Measurements from ENCODE around the gene IQCE.

IQCE gene

GRCh38 chr7:2611401-2611800, 52.6 kb downstream of the IQCE start:
- DNase-seq (ENCODE audit: insufficient read length, low spot score) (no peak), FAIRE-seq (no peak)
- TF ChIP-seq POLR2A (IDR thresholded peaks at IDR 0.05; ENCODE audit: low read depth, low read length) = no peak

- DNase-seq (ENCODE audit: insufficient read length, low spot score) (no peak), FAIRE-seq (no peak)
- no peak for TF ChIP-seq POLR2A (IDR thresholded peaks at IDR 0.05; ENCODE audit: low read depth, low read length)
Measured at GRCh38 chr7:2611922-2612321, 53.1 kb downstream of the IQCE start.

GRCh38 chr7:2612445-2613097, 53.8 kb downstream of the IQCE start:
- DNase-seq (ENCODE audit: insufficient read length, low spot score) = no peak
- no peak for FAIRE-seq
- no peak for TF ChIP-seq POLR2A (IDR thresholded peaks at IDR 0.05; ENCODE audit: low read depth, low read length)

GRCh38 chr7:2613098-2613930, 54.5 kb downstream of the IQCE start:
- no peak for TF ChIP-seq POLR2A (IDR thresholded peaks at IDR 0.05; ENCODE audit: low read depth, low read length)
- DNase-seq (ENCODE audit: insufficient read length, low spot score) = no peak
- FAIRE-seq = no peak

- no peak for DNase-seq (ENCODE audit: insufficient read length, low spot score)
- no peak for TF ChIP-seq POLR2A (IDR thresholded peaks at IDR 0.05; ENCODE audit: low read depth, low read length)
- no peak for FAIRE-seq
Measured at GRCh38 chr7:2613931-2614600, 55.3 kb downstream of the IQCE start.

- no peak for TF ChIP-seq POLR2A (IDR thresholded peaks at IDR 0.05; ENCODE audit: low read depth, low read length)
- FAIRE-seq (no peak), DNase-seq (ENCODE audit: insufficient read length, low spot score) (no peak)
Measured at GRCh38 chr7:2614631-2615330, 56.0 kb downstream of the IQCE start.

- FAIRE-seq (no peak), DNase-seq (ENCODE audit: insufficient read length, low spot score) (no peak)
- TF ChIP-seq POLR2A (IDR thresholded peaks at IDR 0.05; ENCODE audit: low read depth, low read length) = no peak
Measured at GRCh38 chr7:2616387-2617324, 57.9 kb downstream of the IQCE start.

GRCh38 chr7:2617325-2617905, 58.6 kb downstream of the IQCE start:
- DNase-seq (ENCODE audit: insufficient read length, low spot score) (no peak), FAIRE-seq (no peak)
- TF ChIP-seq POLR2A (IDR thresholded peaks at IDR 0.05; ENCODE audit: low read depth, low read length) = no peak

GRCh38 chr7:2619116-2619515, 60.3 kb downstream of the IQCE start:
- FAIRE-seq (no peak), DNase-seq (ENCODE audit: insufficient read length, low spot score) (no peak)
- no peak for TF ChIP-seq POLR2A (IDR thresholded peaks at IDR 0.05; ENCODE audit: low read depth, low read length)

GRCh38 chr7:2621061-2621828, 62.5 kb downstream of the IQCE start:
- TF ChIP-seq POLR2A (IDR thresholded peaks at IDR 0.05; ENCODE audit: low read depth, low read length) = no peak
- FAIRE-seq (no peak), DNase-seq (ENCODE audit: insufficient read length, low spot score) (no peak)

GRCh38 chr7:2621948-2622640, 63.3 kb downstream of the IQCE start:
- FAIRE-seq (no peak), DNase-seq (ENCODE audit: insufficient read length, low spot score) (no peak)
- TF ChIP-seq POLR2A (IDR thresholded peaks at IDR 0.05; ENCODE audit: low read depth, low read length) = no peak
